GM12891 (cell line): ENCODE measurements around the gene ZNF287.

Experiments used
- POLR2AphosphoS5 ChIP-seq: IDR thresholded peaks from 2 replicates; pipeline ENCODE4 v1.6.1; 2011; ENCODE audit warnings: low read depth, low read length, control low read depth
- TAF1 ChIP-seq: IDR thresholded peaks from 2 replicates; pipeline ENCODE4 v1.6.1; 2011; ENCODE audit warnings: low read depth, low read length, control low read depth

DNA sequence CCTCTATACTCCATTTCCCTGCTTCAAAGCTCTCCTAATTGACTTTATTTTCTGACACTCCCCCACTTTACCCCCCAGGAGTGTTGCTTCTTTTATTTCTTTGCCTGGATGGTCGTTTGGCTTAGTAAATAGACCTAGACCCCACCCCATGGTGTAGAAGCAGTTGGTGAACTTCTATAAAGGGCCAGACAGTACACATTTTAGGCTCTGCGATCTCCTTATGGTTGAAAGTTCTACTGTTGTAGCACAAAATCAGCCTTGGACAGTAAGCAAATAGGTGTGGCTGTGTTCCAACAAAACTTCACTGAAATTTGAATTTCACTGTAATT is 31.9 kb downstream of the ZNF287 start:
- TF ChIP-seq POLR2AphosphoS5, result no peak
- no peak for TF ChIP-seq TAF1
